Stimulated activated naive B cell treated with anti-CD40 and anti-IgM and Interleukin-4, amounts not matched to agents 10 μg/mL and 1 μg/mL and 100 μg/mL, for 72 hours (primary cell): ENCODE results near the gene UGT1A5.

ENCODE experiments used
- ATAC-seq, 2 donors: fragments of 150-1000 bp; cut with Tn5 transposase; replicated peaks; 2 replicates each; pipeline ENCODE4 v1.10.0; 2021; ENCODE audit warnings: moderate library complexity in 1 of 2
- DNase-seq: peaks from one replicate; pipeline ENCODE4 v3.0.0; 2021
- H3K27ac Mint-ChIP-seq: one replicate; pipeline ENCODE4 v1.8.0; 2022; ENCODE audit warnings: mild to moderate bottlenecking, mixed read lengths
- H3K27me3 Mint-ChIP-seq, 2 donors: one replicate each; pipeline ENCODE4 v1.8.0; 2022; ENCODE audit warnings: mixed read lengths in 2 of 2
- H3K36me3 Mint-ChIP-seq, 2 donors: one replicate each; pipeline ENCODE4 v1.8.0; 2022; ENCODE audit warnings: mixed read lengths in 2 of 2, mild to moderate bottlenecking in 1 of 2
- H3K4me1 Mint-ChIP-seq, 2 donors: one replicate each; pipeline ENCODE4 v1.8.0; 2022; ENCODE audit warnings: mixed read lengths in 2 of 2, mild to moderate bottlenecking in 1 of 2
- H3K4me3 Mint-ChIP-seq, 2 donors: one replicate each; pipeline ENCODE4 v1.8.0; 2022; ENCODE audit warnings: mild to moderate bottlenecking in 2 of 2, mixed read lengths in 2 of 2, moderate library complexity in 1 of 2
- H3K9me3 Mint-ChIP-seq, 2 donors: one replicate each; pipeline ENCODE4 v1.8.0; 2022; ENCODE audit warnings: mixed read lengths in 2 of 2, mild to moderate bottlenecking in 1 of 2

The UGT1A5 gene

GRCh38 chr2:233794128-233794658 lies 81.5 kb downstream of the UGT1A5 start:
- Mint-ChIP-seq H3K27ac (no peak overlapping the region), H3K36me3 (no peaks in the 10 kb centered on the region), H3K4me3 (no peak overlapping the region), H3K4me1 (no peaks in the 10 kb centered on the region), H3K9me3 (no peaks in the 10 kb centered on the region), H3K27me3 (peaks cover 8 to 15% of the 10 kb centered on the region in 2 donors)
- ATAC-seq (no peak), DNase-seq (no peak)

DNA sequence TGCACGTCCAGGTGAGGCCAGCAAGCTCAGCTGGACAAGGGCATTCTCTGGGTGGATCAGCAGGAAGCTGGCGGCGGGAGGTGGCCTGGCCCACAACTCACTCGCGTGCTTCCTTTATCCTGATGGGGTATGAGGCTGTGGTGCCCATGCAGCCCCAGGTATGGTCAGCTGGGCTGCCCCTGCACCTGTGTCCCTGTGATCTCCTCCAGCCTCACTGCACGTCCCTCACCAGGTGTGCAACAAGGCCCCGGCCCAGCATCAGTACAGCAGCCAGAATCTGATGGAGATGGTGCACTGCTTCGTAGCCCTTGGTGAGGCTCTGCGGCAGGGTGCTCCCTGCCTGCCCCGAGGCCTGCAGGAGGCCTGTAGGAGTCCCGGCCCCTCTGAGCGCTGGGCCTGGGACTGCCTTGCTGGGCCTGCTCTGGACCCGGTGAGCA lies 83.0 kb downstream of the UGT1A5 start:
- Mint-ChIP-seq H3K4me1 (no peaks in the 10 kb centered on the region), H3K4me3 (no peak overlapping the region), H3K36me3 (no peaks in the 10 kb centered on the region), H3K27me3 (peaks cover 5 to 15% of the 10 kb centered on the region in 2 donors), H3K27ac (no peak overlapping the region), H3K9me3 (no peaks in the 10 kb centered on the region)
- ATAC-seq (no peak), DNase-seq (no peak)

- peaks cover 0 to 3% of the 10 kb centered on the region in 2 donors for H3K4me1 Mint-ChIP-seq
- no peak overlapping the region for H3K4me3 Mint-ChIP-seq
- DNase-seq (no peak), ATAC-seq (no peak)
- H3K9me3 Mint-ChIP-seq, result no peaks in the 10 kb centered on the region
- peaks cover 3 to 10% of the 10 kb centered on the region in 2 donors for H3K27me3 Mint-ChIP-seq
- H3K36me3 Mint-ChIP-seq, result no peaks in the 10 kb centered on the region
- H3K27ac Mint-ChIP-seq, result no peak overlapping the region
Observed at GRCh38 chr2:233796254-233796653, 83.5 kb downstream of the UGT1A5 start.

GRCh38 chr2:233798335-233799086 lies 85.8 kb downstream of the UGT1A5 start:
- H3K27me3 Mint-ChIP-seq, result peaks cover 9 to 18% of the 10 kb centered on the region in 2 donors
- H3K27ac Mint-ChIP-seq, result no peak overlapping the region
- no peak overlapping the region for H3K4me3 Mint-ChIP-seq
- no peaks in the 10 kb centered on the region for H3K9me3 Mint-ChIP-seq
- DNase-seq, result no peak
- peaks cover 2 to 9% of the 10 kb centered on the region in 2 donors for H3K4me1 Mint-ChIP-seq
- ATAC-seq, result no peak
- no peaks in the 10 kb centered on the region for H3K36me3 Mint-ChIP-seq

DNA sequence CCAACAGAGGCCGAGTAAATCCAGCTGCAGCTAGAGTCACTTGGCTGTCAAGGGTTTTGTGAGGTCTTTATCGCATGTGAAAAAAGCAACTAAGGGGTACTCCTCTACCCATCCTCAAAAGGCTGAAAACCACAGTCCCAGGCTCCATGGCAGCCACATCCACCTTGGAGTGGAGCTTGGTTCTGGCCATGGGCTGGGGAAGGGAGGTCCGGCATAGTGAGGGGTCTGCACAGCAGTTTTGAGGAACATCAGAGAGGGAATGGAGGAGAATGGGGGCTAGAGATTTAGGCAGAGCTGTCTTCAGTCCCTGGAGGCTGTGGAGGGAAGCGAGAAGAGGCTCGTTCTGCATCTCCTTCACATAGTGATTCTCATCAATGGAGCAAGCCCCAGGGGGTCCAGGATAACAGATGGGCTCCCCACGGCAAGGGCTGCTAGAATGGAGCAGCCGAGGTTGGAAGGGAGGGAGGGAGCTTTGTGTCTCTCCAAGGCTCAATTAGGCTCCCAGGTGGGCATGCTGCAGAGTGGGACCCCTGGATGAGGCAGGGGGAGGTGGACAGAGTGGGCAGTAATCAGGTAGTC lies 86.5 kb downstream of the UGT1A5 start:
- H3K4me3 Mint-ChIP-seq, result no peak overlapping the region
- peaks cover 2 to 9% of the 10 kb centered on the region in 2 donors for H3K4me1 Mint-ChIP-seq
- no peaks in the 10 kb centered on the region for H3K9me3 Mint-ChIP-seq
- ATAC-seq (no peak), DNase-seq (no peak)
- no peak overlapping the region for H3K27ac Mint-ChIP-seq
- H3K36me3 Mint-ChIP-seq, result no peaks in the 10 kb centered on the region
- H3K27me3 Mint-ChIP-seq, result peaks cover 15 to 25% of the 10 kb centered on the region in 2 donors

DNA sequence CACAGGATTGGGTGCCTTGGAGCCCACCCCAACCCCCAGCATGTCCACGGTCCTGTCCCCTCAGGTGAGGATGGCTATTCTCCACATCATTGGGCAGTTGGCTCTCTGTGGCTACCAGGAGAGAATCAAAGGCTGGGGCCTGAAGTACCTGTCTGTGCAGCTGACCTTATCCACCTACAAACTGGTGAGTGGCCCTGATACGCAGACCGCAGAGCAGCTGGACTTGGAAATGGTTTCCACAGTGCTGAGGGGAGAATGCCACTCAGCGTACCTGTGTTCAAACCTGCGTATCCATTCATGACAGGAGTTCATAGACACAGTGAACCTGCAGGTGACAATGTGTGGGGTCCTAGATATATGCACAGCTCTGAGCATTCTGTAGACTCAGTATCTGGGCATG lies 87.0 kb downstream of the UGT1A5 start:
- H3K9me3 Mint-ChIP-seq, result no peaks in the 10 kb centered on the region
- no peak for DNase-seq
- ATAC-seq, result no peak

DNA sequence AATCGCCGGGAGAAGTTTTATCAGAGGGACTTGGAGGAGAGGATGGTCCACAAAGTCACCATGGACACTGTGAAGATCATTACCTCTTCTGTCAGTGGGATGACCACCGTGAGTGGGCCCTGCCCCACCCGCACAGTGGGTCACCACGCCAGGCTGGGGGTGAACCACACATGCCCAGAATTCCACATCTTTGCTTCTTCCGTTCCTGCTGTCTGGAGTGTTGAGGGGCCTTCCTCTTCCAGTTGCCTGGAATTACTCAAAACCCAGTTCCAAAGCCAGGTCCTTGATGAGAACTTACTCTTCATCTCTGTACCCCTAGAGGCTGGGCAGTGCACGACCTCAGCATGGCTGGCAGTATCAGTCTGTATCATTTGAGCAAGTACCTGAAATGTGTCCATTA lies 87.5 kb downstream of the UGT1A5 start:
- H3K27me3 Mint-ChIP-seq, result peaks cover 22 to 28% of the 10 kb centered on the region in 2 donors
- DNase-seq (no peak), ATAC-seq (no peak)
- H3K4me1 Mint-ChIP-seq, result peaks cover 2 to 9% of the 10 kb centered on the region in 2 donors
- H3K9me3 Mint-ChIP-seq, result no peaks in the 10 kb centered on the region
- H3K36me3 Mint-ChIP-seq, result no peaks in the 10 kb centered on the region
- H3K4me3 Mint-ChIP-seq, result no peak overlapping the region
- H3K27ac Mint-ChIP-seq, result no peak overlapping the region

More for the DNA sequence above, 87.0 kb downstream of the UGT1A5 start:
- Mint-ChIP-seq H3K4me3 (no peak overlapping the region), H3K27me3 (peaks cover 19 to 28% of the 10 kb centered on the region in 2 donors), H3K27ac (no peak overlapping the region), H3K36me3 (no peaks in the 10 kb centered on the region), H3K4me1 (peaks cover 2 to 9% of the 10 kb centered on the region in 2 donors)

DNA sequence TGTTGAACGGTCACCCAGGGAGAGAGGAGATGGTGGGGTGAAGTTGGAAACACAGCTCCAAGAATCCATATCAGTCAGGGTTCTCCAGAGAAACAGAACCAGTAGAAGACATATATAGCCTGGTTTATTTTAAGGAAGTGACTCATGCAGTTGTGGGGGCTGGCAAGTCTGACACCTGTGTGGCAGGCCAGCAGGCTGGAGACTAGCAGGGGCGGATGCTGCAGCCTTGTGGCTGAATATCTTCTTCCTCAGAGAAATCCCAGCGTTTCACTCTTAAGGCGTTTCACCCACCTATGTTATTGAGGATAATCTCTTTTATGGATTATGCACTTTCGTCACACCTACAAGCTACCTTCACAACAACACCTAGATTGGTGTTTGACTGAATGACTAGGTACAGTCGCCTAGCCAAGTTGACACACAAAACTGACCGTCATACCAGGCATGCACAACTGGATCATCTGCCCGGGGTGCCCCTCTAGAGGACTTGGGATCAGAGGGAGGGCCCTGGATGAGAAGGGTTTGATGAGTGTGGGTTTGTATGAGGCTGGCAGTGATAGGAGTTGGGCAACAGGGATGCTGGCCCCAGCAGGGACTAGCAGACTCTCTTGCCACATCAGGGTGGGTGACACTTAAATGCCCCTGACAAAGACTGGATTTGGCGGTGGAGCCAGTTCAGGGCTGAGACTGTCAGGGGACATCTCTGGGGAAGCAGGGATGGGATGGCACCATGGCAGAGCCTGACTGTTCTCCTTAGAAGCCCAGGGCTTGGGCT lies 88.8 kb downstream of the UGT1A5 start:
- Mint-ChIP-seq H3K4me1 (peaks cover 2 to 9% of the 10 kb centered on the region in 2 donors), H3K27ac (no peak overlapping the region), H3K4me3 (no peak overlapping the region), H3K27me3 (peaks cover 22 to 28% of the 10 kb centered on the region in 2 donors), H3K9me3 (no peaks in the 10 kb centered on the region), H3K36me3 (no peaks in the 10 kb centered on the region)
- no peak for DNase-seq
- ATAC-seq, result peak; percentile 80 to 84

DNA sequence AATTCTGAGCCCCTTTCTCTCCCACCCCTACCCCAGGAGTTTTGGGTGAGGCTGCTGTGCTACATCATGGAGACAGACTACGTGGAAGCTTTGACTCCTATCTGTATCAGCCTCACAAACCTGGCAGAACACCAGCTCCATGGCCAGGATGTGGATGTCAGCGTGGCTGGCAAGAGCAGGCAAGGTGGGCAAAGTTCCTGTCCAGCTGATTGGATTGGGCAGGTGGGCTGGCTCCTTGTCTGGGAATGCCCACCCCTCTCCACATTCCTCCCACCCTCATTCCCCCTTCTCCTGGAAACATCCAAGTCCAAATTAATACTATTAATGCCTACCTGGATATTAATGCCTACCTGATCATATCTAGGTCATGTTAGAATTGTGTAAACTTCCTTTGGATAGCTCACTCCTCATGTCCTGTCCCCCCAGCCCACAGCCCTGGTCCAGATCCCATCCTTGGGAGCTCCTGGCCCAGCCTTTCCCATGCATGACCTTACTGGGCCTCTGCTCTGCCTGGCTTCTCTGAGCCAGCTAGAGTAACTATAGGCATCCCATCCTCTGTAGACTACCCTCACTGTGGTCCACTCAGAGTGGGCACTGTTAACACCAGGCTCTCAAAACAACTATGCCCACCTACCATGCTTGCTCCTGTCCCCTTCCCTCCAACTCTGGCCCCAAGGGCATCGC lies 89.6 kb downstream of the UGT1A5 start:
- no peak overlapping the region for H3K27ac Mint-ChIP-seq
- H3K4me1 Mint-ChIP-seq, result peaks cover 2 to 9% of the 10 kb centered on the region in 2 donors
- no peak for DNase-seq
- H3K27me3 Mint-ChIP-seq, result peaks cover 22 to 28% of the 10 kb centered on the region in 2 donors
- no peak for ATAC-seq
- H3K4me3 Mint-ChIP-seq, result no peak overlapping the region
- H3K9me3 Mint-ChIP-seq, result no peaks in the 10 kb centered on the region
- no peaks in the 10 kb centered on the region for H3K36me3 Mint-ChIP-seq

- Mint-ChIP-seq H3K27ac (no peak overlapping the region), H3K27me3 (peaks cover 22 to 28% of the 10 kb centered on the region in 2 donors), H3K36me3 (no peaks in the 10 kb centered on the region), H3K4me1 (peaks cover 2 to 9% of the 10 kb centered on the region in 2 donors), H3K9me3 (no peaks in the 10 kb centered on the region), H3K4me3 (no peak overlapping the region)
- DNase-seq (no peak), ATAC-seq (no peak)
Observed at GRCh38 chr2:233803292-233803911, 90.7 kb downstream of the UGT1A5 start.

DNA sequence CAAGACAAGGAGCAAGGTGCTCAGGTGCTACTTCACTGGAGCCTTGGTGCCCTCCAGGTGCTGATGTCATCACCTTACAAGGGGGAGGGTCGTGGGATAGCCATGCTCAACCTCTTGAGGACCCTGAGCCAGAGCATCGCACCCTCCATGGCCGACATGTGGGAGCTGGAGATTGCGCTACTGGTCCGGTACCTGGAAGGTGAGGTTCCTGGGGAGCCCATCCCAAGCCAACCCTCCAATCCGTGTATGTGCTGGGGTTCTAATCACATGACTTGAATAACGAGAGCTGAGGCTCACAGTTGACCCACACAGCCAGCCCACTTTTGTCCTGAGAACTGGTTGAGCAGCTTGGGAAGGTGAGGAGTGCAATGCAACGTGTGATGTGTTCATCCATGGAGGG lies 91.3 kb downstream of the UGT1A5 start:
- ATAC-seq (no peak), DNase-seq (no peak)
- Mint-ChIP-seq H3K36me3 (no peaks in the 10 kb centered on the region), H3K27ac (no peak overlapping the region), H3K27me3 (peaks cover 25 to 26% of the 10 kb centered on the region in 2 donors), H3K9me3 (no peaks in the 10 kb centered on the region), H3K4me3 (no peak overlapping the region), H3K4me1 (peaks cover 2 to 9% of the 10 kb centered on the region in 2 donors)

DNA sequence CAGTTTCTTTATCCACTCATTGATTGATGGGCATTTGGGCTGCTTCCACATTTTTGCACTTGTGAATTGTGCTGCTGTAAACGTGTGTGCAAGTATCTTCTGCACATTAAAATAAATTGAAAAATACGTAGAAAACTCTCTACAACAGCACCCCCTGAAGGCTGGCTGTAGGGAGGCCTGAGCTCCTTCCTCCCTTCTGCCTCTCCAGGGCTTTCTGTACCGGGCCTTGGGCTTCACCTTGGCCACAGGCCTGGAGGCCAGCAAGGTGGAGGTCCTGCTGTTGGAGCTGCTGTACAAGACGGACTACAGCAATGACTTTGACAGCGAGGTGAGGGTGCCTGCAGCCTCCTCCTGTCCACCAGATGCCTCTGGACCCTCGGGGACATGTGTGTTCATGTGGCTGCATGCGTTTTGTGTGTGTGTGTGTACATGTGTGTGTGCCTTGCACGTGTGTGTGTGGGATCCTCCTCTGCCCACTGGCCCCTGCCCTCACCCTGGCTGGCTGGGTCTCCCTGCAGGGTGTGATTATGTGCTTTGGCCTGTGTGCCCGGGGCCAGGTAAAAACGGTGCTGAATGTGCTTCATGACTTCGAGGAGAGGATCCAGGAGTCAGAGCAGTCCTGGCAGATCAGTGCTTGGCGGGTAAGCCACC lies 94.6 kb downstream of the UGT1A5 start:
- Mint-ChIP-seq H3K4me1 (peaks cover 0 to 1% of the 10 kb centered on the region in 2 donors), H3K9me3 (no peaks in the 10 kb centered on the region)
- no peak for DNase-seq

More for the DNA sequence above, 94.6 kb downstream of the UGT1A5 start:
- ATAC-seq, result no peak
- no peaks in the 10 kb centered on the region for H3K36me3 Mint-ChIP-seq
- peaks cover 30 to 38% of the 10 kb centered on the region in 2 donors for H3K27me3 Mint-ChIP-seq
- H3K4me3 Mint-ChIP-seq, result no peak overlapping the region
- no peak overlapping the region for H3K27ac Mint-ChIP-seq
